SK-N-MC (cell line): ENCODE results near the gene RAB3IP.

ENCODE experiments used
- EZH2 ChIP-seq: fragments of 200-600 bp; sonication (generic); IDR thresholded peaks from one replicate; pipeline ENCODE4 v1.6.1; 2017; ENCODE audit warnings: antibody characterized with exemption
- FOXP2 ChIP-seq: optimal IDR thresholded peaks from 2 replicates; pipeline ENCODE3; 2011; ENCODE audit warnings: mild to moderate bottlenecking, moderate library complexity; ENCODE audit not compliant: insufficient read depth; ENCODE audit errors: extremely low read length, control extremely low read depth
- POLR2AphosphoS5 ChIP-seq: IDR thresholded peaks from 2 replicates; pipeline ENCODE4 v1.6.1; 2012; ENCODE audit warnings: mild to moderate bottlenecking, low read depth, low read length, borderline replicate concordance

DNA sequence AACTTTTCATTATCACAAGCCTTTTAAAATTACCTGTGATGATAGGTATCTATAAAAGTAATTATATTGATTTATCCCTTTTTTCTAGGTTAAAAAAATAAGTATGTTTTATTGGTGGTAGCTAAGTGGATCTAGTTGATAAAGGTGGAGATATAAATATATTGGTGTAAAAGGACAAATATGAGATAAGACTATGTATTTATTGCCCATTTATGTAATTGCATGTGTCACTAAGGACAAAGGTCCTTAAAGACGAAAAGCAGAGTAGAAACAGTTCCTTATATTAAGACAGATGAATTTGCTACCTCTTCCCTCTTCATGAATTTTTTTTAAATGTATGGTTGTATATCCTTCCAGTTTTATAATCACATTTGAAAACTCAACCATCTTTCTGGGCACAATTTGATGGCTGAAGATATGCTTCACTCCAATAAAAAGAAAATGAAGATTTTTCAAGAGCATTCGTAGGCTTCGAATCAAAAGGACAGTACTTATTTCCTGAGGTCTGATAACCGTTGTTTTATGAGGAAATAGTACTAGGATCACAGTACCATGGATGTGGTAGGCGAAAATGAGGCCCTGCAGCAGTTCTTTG is 86.4 kb downstream of the RAB3IP start, which contains the start of gene MYRFL:
- no peak for TF ChIP-seq POLR2AphosphoS5
- TF ChIP-seq EZH2, result no peak
- TF ChIP-seq FOXP2, result no peak
